Loucy (cell line): ENCODE results near the gene ADAMTS8.

Source experiments
- H2AFZ ChIP-seq: fragments of 200-600 bp; sonication (generic); 2 replicates; pipeline ENCODE4 v1.6.0; 2016; ENCODE audit warnings: antibody characterized with exemption, mild to moderate bottlenecking, low read length, moderate library complexity
- H3F3A ChIP-seq: fragments of 200-600 bp; 2 replicates; pipeline ENCODE4 v1.6.0; 2016; ENCODE audit warnings: antibody characterized with exemption, low read depth, mild to moderate bottlenecking
- H3K27me3 ChIP-seq: fragments of 200-600 bp; sonication (generic); 2 replicates; pipeline ENCODE4 v1.6.1; 2014; ENCODE audit warnings: low read length, mild to moderate bottlenecking; ENCODE audit not compliant: insufficient read depth, poor library complexity, severe bottlenecking
- H3K36me3 ChIP-seq: fragments of 200-600 bp; sonication (generic); 2 replicates; pipeline ENCODE4 v1.6.1; 2016; ENCODE audit warnings: low read length; ENCODE audit not compliant: insufficient read depth
- H3K4me1 ChIP-seq: fragments of 200-600 bp; sonication (generic); 2 replicates; pipeline ENCODE4 v1.5.1; 2014; ENCODE audit warnings: low read length, mild to moderate bottlenecking; ENCODE audit not compliant: insufficient read depth, poor library complexity, severe bottlenecking
- H3K4me2 ChIP-seq: fragments of 200-600 bp; sonication (generic); 2 replicates; pipeline ENCODE4 v1.6.0; 2014; ENCODE audit warnings: antibody characterized with exemption, low read length, low read depth, mild to moderate bottlenecking; ENCODE audit not compliant: poor library complexity, severe bottlenecking
- H3K4me3 ChIP-seq: fragments of 200-600 bp; sonication (generic); 2 replicates; pipeline ENCODE4 v1.5.1; 2014; ENCODE audit warnings: low read length, mild to moderate bottlenecking, mixed read lengths; ENCODE audit not compliant: poor library complexity, severe bottlenecking
- H3K79me2 ChIP-seq: fragments of 200-600 bp; sonication (generic); 2 replicates; pipeline ENCODE4 v1.6.1; 2014; ENCODE audit warnings: low read length; ENCODE audit not compliant: insufficient read depth
- H3K9ac ChIP-seq: fragments of 200-600 bp; sonication (generic); 2 replicates; pipeline ENCODE4 v1.6.0; 2014; ENCODE audit warnings: mild to moderate bottlenecking, low read depth, low read length, moderate library complexity; ENCODE audit not compliant: poor library complexity, severe bottlenecking
- H3K9me2 ChIP-seq: fragments of 200-600 bp; sonication (generic); replicated peaks from 2 replicates; pipeline ENCODE4 v1.6.1; 2016; ENCODE audit warnings: low read depth, low read length, mixed read lengths
- H3K9me3 ChIP-seq: fragments of 200-600 bp; sonication (generic); 2 replicates; pipeline ENCODE4 v1.6.1; 2014; ENCODE audit warnings: mild to moderate bottlenecking, antibody characterized with exemption, low read length, low read depth; ENCODE audit not compliant: insufficient read depth
- H4K20me1 ChIP-seq: fragments of 200-600 bp; sonication (generic); 2 replicates; pipeline ENCODE4 v1.6.0; 2014; ENCODE audit warnings: antibody characterized with exemption, low read length, mild to moderate bottlenecking; ENCODE audit not compliant: insufficient read depth, poor library complexity, severe bottlenecking
- EZH2phosphoT487 ChIP-seq: fragments of 200-600 bp; IDR thresholded peaks from 2 replicates; pipeline ENCODE4 v1.6.1; 2018; ENCODE audit warnings: antibody characterized with exemption, mild to moderate bottlenecking, moderate library complexity, borderline replicate concordance
- TF ChIP-seq, protein P1 (sequence below): fragments of 200-600 bp; sonication (generic); conservative IDR thresholded peaks from 2 replicates; pipeline ENCODE4 v1.5.1; 2014; ENCODE audit warnings: mild to moderate bottlenecking, antibody characterized with exemption, low read length

Gene ADAMTS8

DNA sequence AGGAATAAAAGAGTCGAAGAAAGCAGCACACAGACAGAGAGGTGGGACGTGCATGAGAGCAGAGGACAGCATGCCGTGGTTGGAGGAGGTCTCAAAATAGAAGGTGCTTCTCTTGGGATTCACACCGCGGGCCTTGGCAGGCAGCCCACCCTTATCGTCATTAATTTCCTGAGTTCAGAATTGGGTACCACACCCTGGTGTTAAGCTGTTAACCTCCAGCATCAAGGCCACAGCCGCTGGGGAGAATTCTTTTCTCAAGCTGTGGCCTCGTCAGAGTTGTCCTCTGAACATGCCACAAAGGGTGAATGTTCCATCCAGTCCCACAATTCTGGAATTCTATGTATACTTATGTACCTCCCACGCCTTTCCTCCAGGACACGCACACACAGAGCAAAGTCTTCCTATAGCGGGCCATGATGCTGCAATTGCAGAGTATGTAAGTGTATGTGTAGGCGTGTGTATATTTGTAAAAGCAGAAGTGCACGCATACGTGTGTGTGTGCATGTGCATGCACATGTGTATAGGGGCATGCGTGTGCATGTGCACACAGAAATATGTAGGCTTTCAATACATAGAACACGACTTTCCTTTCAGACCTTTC lies 39.0 kb downstream of the ADAMTS8 start:
- Histone ChIP-seq H3K9ac (no peak overlapping the region), H3K9me2 (no peaks in the 10 kb centered on the region), H3K9me3 (no peaks in the 10 kb centered on the region), H3K36me3 (no peaks in the 10 kb centered on the region), H3K4me3 (no peak overlapping the region), H3K4me2 (peak overlapping the region; percentile 39), H2AFZ (0 out of 2 replicates have a peak overlapping the region, but pooled peaks have one; percentile 23), H3K79me2 (no peaks in the 10 kb centered on the region), H3K27me3 (no peaks in the 10 kb centered on the region), H3F3A (no peaks in the 10 kb centered on the region), H4K20me1 (no peaks in the 10 kb centered on the region), H3K4me1 (peaks cover 4% of the 10 kb centered on the region)
- TF ChIP-seq, protein P1, sequence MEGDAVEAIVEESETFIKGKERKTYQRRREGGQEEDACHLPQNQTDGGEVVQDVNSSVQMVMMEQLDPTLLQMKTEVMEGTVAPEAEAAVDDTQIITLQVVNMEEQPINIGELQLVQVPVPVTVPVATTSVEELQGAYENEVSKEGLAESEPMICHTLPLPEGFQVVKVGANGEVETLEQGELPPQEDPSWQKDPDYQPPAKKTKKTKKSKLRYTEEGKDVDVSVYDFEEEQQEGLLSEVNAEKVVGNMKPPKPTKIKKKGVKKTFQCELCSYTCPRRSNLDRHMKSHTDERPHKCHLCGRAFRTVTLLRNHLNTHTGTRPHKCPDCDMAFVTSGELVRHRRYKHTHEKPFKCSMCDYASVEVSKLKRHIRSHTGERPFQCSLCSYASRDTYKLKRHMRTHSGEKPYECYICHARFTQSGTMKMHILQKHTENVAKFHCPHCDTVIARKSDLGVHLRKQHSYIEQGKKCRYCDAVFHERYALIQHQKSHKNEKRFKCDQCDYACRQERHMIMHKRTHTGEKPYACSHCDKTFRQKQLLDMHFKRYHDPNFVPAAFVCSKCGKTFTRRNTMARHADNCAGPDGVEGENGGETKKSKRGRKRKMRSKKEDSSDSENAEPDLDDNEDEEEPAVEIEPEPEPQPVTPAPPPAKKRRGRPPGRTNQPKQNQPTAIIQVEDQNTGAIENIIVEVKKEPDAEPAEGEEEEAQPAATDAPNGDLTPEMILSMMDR, result no peak
- no peak for TF ChIP-seq EZH2phosphoT487

DNA sequence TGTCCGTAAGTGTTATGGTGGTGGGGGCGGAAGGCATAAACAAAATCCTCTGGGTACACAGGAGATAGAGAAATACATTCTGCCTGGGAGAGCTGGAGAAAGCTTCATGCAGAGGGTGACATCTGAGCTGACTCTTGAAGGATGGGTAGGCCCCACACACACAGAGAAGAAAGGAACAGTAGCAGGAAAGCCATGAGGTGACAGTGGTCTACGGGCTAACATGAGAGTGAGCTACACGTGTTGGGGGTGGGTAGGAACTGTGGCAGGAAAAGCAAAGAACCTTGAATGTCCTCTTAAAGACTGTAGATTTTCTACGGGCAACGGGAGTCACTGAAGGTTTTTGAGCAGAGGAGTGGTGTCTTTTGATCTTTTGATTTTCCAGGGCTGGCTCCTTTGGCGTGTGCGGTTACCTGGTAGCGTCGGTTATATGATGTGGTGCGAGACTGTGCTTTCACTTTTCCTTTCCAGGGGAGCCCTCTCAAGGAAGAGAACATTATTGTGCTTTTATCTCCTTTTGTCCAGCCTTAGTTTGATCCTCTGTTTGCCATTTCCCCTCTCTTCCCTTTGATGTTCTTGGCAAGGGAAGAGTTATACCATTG lies 39.7 kb downstream of the ADAMTS8 start:
- no peak overlapping the region for H3K4me3 ChIP-seq

DNA sequence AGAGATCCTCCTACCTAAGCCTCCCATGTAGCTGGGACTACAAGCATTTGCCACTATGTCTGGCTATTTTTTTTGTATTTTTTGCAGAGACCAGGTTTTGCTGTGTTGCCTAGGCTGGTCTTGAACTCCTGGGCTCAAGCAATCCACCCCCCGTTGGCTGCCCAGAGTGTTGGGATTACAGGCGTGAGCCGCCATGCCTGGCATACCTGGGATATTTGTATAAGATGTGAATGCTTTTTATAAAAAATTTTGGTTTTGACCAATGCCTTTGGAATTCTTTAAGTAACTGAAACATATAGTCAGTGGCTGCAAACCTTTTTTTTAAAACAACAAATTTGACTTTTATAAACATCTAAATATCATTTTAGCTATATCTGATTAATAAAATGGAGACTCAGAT lies 42.4 kb downstream of the ADAMTS8 start:
- TF ChIP-seq EZH2phosphoT487, result no peak
- TF ChIP-seq, protein P1, result no peak
- peaks cover 4% of the 10 kb centered on the region for H3K4me1 ChIP-seq

More for the DNA sequence above, 39.7 kb downstream of the ADAMTS8 start:
- H3K36me3 ChIP-seq, result no peaks in the 10 kb centered on the region
- H3K4me1 ChIP-seq, result peaks cover 4% of the 10 kb centered on the region
- H3K9me3 ChIP-seq, result no peaks in the 10 kb centered on the region
- no peaks in the 10 kb centered on the region for H3K79me2 ChIP-seq
- TF ChIP-seq, protein P1, result no peak
- no peak for TF ChIP-seq EZH2phosphoT487
- H3K9ac ChIP-seq, result no peak overlapping the region
- H3K9me2 ChIP-seq, result no peaks in the 10 kb centered on the region
- 0 out of 2 replicates have a peak overlapping the region, but pooled peaks have one; percentile 23 for H2AFZ ChIP-seq
- no peaks in the 10 kb centered on the region for H3F3A ChIP-seq
- H3K27me3 ChIP-seq, result no peaks in the 10 kb centered on the region
- peak overlapping the region; percentile 39 for H3K4me2 ChIP-seq
- no peaks in the 10 kb centered on the region for H4K20me1 ChIP-seq

More for the DNA sequence above, 42.4 kb downstream of the ADAMTS8 start:
- Histone ChIP-seq H3K9ac (no peak overlapping the region), H3K4me3 (no peak overlapping the region), H3K36me3 (no peaks in the 10 kb centered on the region), H3K9me2 (no peaks in the 10 kb centered on the region), H3K79me2 (no peaks in the 10 kb centered on the region), H2AFZ (no peak overlapping the region), H3K9me3 (no peaks in the 10 kb centered on the region), H4K20me1 (no peaks in the 10 kb centered on the region), H3K4me2 (no peak overlapping the region), H3F3A (no peaks in the 10 kb centered on the region), H3K27me3 (no peaks in the 10 kb centered on the region)
